Renal pelvis (tissue), 4 donors: Measurements from ENCODE around the gene ZNF839. TPM values are rescaled to one million over a fixed set of nuclear protein-coding genes. Genes with fewer than 3 reads are reported as not detected.
A peak's percentile ranks its signal among the peaks of the same experiment; 100 is the strongest.

Source experiments
- DNase-seq: peaks from one replicate; pipeline ENCODE4 v3.0.0-alpha.2; 2013
- polyA plus RNA-seq, 3 donors: library from polyadenylated mRNA; unstranded; fragments of 120-200 nt; gene quantifications; one replicate each; pipeline ENCODE4 v1.2.1, GENCODE V29; 2013; ENCODE audit not compliant: insufficient read length in 3 of 3

Gene ZNF839
- polyA plus RNA-seq, 3 donors, result 13.7 to 22.3 (median 21.3) TPM

GRCh38 chr14:102335163-102335562 lies 15.6 kb downstream of the ZNF839 start:
- no peak for DNase-seq

- no peak for DNase-seq
Measured at GRCh38 chr14:102338724-102339123, 19.2 kb downstream of the ZNF839 start.

GRCh38 chr14:102341566-102341965 lies 22.0 kb downstream of the ZNF839 start:
- no peak for DNase-seq

GRCh38 chr14:102342238-102342637 lies 22.7 kb downstream of the ZNF839 start:
- DNase-seq, result no peak

- no peak for DNase-seq
Measured at GRCh38 chr14:102344084-102344483, 24.5 kb downstream of the ZNF839 start.

GRCh38 chr14:102344485-102344884 lies 24.9 kb downstream of the ZNF839 start:
- no peak for DNase-seq

GRCh38 chr14:102345232-102345631 lies 25.7 kb downstream of the ZNF839 start:
- DNase-seq, result no peak

- DNase-seq, result no peak
Measured at GRCh38 chr14:102346645-102347044, 27.1 kb downstream of the ZNF839 start.

- DNase-seq, result no peak
Measured at GRCh38 chr14:102348376-102348775, 28.8 kb downstream of the ZNF839 start.

- DNase-seq, result no peak
Measured at GRCh38 chr14:102351023-102351422, 31.5 kb downstream of the ZNF839 start.

- peak; percentile 9 for DNase-seq
Measured at GRCh38 chr14:102351593-102351992, 32.0 kb downstream of the ZNF839 start.

- DNase-seq, result no peak
Measured at GRCh38 chr14:102352213-102352612, 32.7 kb downstream of the ZNF839 start.

- no peak for DNase-seq
Measured at GRCh38 chr14:102353126-102353619, 33.6 kb downstream of the ZNF839 start.

- DNase-seq, result no peak
Measured at GRCh38 chr14:102356280-102356679, 36.7 kb downstream of the ZNF839 start.

- DNase-seq, result no peak
Measured at GRCh38 chr14:102359341-102359740, 39.8 kb downstream of the ZNF839 start.

GRCh38 chr14:102360388-102360787 lies 40.8 kb downstream of the ZNF839 start:
- no peak for DNase-seq

- peak; percentile 7 for DNase-seq
Measured at GRCh38 chr14:102362084-102362483, 42.5 kb downstream of the ZNF839 start.

GRCh38 chr14:102362545-102363181 lies 43.1 kb downstream of the ZNF839 start, which contains the start of the genes CINP and TECPR2:
Gene CINP (minus strand): TSS chr14:102362890. CDS start chr14:102362851, 39 bp downstream.
Gene TECPR2 (plus strand): TSS chr14:102362941. CDS start chr14:102376722, 13,781 bp downstream.
- peak; percentile 96 for DNase-seq

GRCh38 chr14:102363182-102363943 lies 43.8 kb downstream of the ZNF839 start:
- DNase-seq, result peak; percentile 22

- DNase-seq, result no peak
Measured at GRCh38 chr14:102370305-102370809, 50.8 kb downstream of the ZNF839 start.

- no peak for DNase-seq
Measured at GRCh38 chr14:102371361-102371760, 51.8 kb downstream of the ZNF839 start.

GRCh38 chr14:102373110-102373509 lies 53.6 kb downstream of the ZNF839 start:
- no peak for DNase-seq

GRCh38 chr14:102374264-102374663 lies 54.7 kb downstream of the ZNF839 start:
- DNase-seq, result no peak
